Type B pancreatic cell (in vitro differentiated cells): Measurements from ENCODE around the gene PRSS38. TPM values are rescaled to one million over a fixed set of nuclear protein-coding genes. Genes with fewer than 3 reads are reported as not detected.

Experiments used
- DNase-seq: peaks from one replicate; pipeline ENCODE4 v3.0.0; 2021; ENCODE audit warnings: mixed read lengths; ENCODE audit not compliant: unreplicated experiment; ENCODE audit errors: extremely low spot score
- H3K27ac Mint-ChIP-seq: 2 replicates; pipeline ENCODE4 v1.8.0; 2021; ENCODE audit warnings: mild to moderate bottlenecking, mixed read lengths
- H3K27me3 Mint-ChIP-seq: 2 replicates; pipeline ENCODE4 v1.8.0; 2021; ENCODE audit warnings: mixed read lengths
- H3K36me3 Mint-ChIP-seq: 2 replicates; pipeline ENCODE4 v1.8.0; 2021; ENCODE audit warnings: mixed read lengths
- H3K4me1 Mint-ChIP-seq: one replicate; pipeline ENCODE4 v1.8.0; 2021; ENCODE audit warnings: mixed read lengths; ENCODE audit not compliant: unreplicated experiment
- H3K4me3 Mint-ChIP-seq: 2 replicates; pipeline ENCODE4 v1.8.0; 2021; ENCODE audit warnings: mild to moderate bottlenecking, mixed read lengths
- H3K9me3 Mint-ChIP-seq: 2 replicates; pipeline ENCODE4 v1.8.0; 2021; ENCODE audit warnings: mixed read lengths
- total RNA-seq: library from RNA; stranded (reverse); gene quantifications from 2 replicates; pipeline ENCODE4 v1.2.1, GENCODE V29; 2021; ENCODE audit warnings: low replicate concordance
- TF ChIP-seq, protein P1 (sequence below): fragments of 200-600 bp; sonication (generic); conservative IDR thresholded peaks from 2 replicates; pipeline ENCODE4 v1.5.0; 2021; ENCODE audit warnings: antibody characterized with exemption, mild to moderate bottlenecking

Gene PRSS38
- total RNA-seq, 1 donor from 2014 or later = not detected

DNA sequence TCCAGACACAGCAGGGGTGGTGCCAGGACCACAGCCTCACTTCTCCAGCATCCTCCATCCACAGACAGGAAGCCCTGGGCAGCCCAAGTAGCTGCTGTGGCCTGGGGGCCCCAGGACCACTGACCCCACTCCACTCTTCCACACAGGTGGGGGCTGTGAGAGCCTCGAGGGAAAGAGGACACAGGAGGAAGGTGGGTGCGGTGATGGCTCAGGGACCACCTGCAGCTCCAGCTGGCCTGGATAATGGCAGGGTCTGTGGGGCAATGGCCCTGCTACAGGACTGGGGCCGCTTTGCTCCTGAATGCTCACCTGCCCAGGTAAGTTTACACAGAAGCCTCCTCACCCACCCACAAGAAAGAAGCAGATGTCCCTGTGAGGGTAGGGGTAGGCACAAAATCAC is 18.3 kb upstream of the PRSS38 start:
- no peak overlapping the region for H3K27ac Mint-ChIP-seq
- peaks cover 11% of the 10 kb centered on the region for H3K27me3 Mint-ChIP-seq
- H3K4me3 Mint-ChIP-seq = no peak overlapping the region
- peaks cover 5% of the 10 kb centered on the region for H3K4me1 Mint-ChIP-seq
- no peaks in the 10 kb centered on the region for H3K36me3 Mint-ChIP-seq
- no peaks in the 10 kb centered on the region for H3K9me3 Mint-ChIP-seq
- TF ChIP-seq, protein P1, sequence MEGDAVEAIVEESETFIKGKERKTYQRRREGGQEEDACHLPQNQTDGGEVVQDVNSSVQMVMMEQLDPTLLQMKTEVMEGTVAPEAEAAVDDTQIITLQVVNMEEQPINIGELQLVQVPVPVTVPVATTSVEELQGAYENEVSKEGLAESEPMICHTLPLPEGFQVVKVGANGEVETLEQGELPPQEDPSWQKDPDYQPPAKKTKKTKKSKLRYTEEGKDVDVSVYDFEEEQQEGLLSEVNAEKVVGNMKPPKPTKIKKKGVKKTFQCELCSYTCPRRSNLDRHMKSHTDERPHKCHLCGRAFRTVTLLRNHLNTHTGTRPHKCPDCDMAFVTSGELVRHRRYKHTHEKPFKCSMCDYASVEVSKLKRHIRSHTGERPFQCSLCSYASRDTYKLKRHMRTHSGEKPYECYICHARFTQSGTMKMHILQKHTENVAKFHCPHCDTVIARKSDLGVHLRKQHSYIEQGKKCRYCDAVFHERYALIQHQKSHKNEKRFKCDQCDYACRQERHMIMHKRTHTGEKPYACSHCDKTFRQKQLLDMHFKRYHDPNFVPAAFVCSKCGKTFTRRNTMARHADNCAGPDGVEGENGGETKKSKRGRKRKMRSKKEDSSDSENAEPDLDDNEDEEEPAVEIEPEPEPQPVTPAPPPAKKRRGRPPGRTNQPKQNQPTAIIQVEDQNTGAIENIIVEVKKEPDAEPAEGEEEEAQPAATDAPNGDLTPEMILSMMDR = no peak
- DNase-seq = no peak

DNA sequence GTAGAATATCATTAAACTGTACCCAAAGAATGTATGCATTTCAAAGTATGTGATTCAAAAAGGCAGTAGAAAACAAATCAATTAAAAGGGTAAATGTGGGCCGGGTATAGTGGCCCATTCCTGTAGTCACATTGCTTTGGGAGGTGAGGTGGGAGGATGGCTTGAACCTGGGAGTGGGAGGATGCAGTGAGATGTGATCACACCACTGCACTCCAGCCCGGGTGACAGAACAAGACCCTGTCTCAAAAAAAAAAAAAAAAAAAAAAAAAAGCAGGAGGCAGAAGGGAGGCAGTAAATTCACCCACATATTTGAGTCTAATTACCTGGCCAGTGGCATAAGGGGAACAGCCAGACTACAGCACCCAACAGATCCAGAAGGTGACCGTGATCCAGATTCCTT is 17.9 kb upstream of the PRSS38 start:
- no peak overlapping the region for H3K27ac Mint-ChIP-seq
- peaks cover 13% of the 10 kb centered on the region for H3K27me3 Mint-ChIP-seq
- no peak for DNase-seq
- H3K4me1 Mint-ChIP-seq = peaks cover 3% of the 10 kb centered on the region
- no peaks in the 10 kb centered on the region for H3K36me3 Mint-ChIP-seq
- no peaks in the 10 kb centered on the region for H3K9me3 Mint-ChIP-seq
- H3K4me3 Mint-ChIP-seq = no peak overlapping the region
- TF ChIP-seq, protein P1 = no peak

DNA sequence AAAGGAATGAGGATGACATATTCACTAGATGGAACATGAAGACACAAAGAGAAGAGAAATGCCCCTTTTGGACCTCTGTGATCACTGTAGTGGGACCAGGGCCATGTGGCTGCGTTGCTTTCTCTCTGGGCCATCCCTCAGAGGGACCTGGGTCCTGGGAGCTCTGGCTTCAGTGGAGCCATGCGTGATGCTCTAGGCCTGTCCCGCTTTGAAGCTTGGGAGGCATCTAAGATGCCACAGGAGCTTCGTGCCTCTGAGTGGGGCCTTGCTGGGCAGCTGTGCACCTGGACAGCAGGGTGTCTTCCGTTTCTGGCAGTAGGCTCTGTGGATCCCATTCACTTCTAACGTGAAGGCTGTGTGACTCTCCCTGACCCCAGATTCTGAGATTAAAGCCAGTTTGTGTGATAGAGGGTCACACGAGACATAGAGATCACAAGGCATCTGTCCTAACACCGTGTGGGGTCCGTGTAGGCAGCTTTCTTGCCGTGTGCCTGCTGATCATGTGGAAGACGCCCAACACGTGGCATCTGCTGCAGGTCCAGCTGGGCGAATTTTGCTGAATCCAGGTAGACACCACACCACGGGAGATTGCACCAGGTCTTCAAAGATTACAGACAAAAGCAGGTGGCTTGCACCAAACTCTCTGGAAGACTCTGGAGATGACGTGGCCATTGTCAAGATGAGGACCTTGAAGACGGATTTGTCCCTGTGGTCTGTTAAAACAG is 17.2 kb upstream of the PRSS38 start:
- Mint-ChIP-seq H3K36me3 (no peaks in the 10 kb centered on the region), H3K4me1 (peaks cover 3% of the 10 kb centered on the region), H3K9me3 (no peaks in the 10 kb centered on the region), H3K27ac (no peak overlapping the region), H3K4me3 (no peak overlapping the region), H3K27me3 (peaks cover 13% of the 10 kb centered on the region)
- DNase-seq = no peak
- TF ChIP-seq, protein P1 = no peak

DNA sequence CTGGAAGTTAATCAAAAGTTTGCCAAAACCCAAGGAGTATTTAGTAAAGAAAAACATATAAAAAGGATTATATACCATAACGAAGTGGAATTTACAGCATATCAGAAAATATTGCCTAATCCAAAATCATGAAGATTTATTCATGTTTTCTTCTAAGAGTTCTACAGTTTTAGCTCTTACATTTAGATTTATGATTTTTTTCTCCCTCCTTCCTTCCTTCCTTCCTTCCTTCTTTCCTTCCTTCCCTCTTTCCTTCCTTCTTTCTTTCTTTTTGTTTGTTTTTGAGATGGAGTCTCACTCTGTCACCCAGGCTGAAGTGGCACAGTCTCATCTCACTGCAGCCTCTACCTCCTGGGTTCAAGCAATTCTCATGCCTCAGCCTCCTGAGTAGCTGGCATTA is 15.7 kb upstream of the PRSS38 start:
- no peak overlapping the region for H3K27ac Mint-ChIP-seq

DNA sequence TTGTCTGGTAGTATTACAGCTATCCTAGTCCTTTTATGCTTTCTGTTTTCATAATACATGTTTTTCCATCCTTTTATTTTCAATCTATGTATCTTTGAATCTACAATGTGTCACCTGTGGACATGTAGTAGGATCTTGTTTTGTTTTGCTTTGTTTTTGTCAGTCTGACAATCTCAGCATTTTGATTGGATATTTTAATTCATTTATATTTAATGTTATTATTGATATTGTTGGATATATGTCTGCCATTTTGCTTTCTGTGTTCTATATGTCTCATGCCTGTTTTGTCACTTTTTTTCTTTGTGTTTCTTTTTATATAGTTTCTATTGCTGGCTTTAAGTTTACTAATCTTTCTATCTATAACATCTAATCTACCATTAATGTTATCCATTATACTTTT is 11.5 kb upstream of the PRSS38 start:
- H3K27ac Mint-ChIP-seq = no peak overlapping the region
- H3K4me3 Mint-ChIP-seq = no peak overlapping the region
- TF ChIP-seq, protein P1 = no peak
- H3K4me1 Mint-ChIP-seq = no peaks in the 10 kb centered on the region
- no peaks in the 10 kb centered on the region for H3K36me3 Mint-ChIP-seq
- H3K27me3 Mint-ChIP-seq = peaks cover 17% of the 10 kb centered on the region
- no peak for DNase-seq
- no peaks in the 10 kb centered on the region for H3K9me3 Mint-ChIP-seq

More for the DNA sequence above, 15.7 kb upstream of the PRSS38 start:
- Mint-ChIP-seq H3K4me1 (no peaks in the 10 kb centered on the region), H3K4me3 (no peak overlapping the region), H3K9me3 (no peaks in the 10 kb centered on the region), H3K36me3 (no peaks in the 10 kb centered on the region), H3K27me3 (peaks cover 20% of the 10 kb centered on the region)
- TF ChIP-seq, protein P1 = no peak
- DNase-seq = no peak
